Measurements from ENCODE around the gene PLAAT5.
"Not testable (repeated sequence)": the region's sequence is repeated elsewhere in the genome, so short reads cannot be mapped to it uniquely, and the experiment has no call there.

PLAAT5 gene

GRCh38 chr11:63528729-63529278 lies 37.8 kb upstream of the PLAAT5 start:
- DNase-seq (ENCODE audit: low read depth in 1 of 2, low spot score in 1 of 2); H3K27ac ChIP-seq (replicated peaks); H3K4me3 ChIP-seq (replicated peaks; ENCODE audit: insufficient read depth, low read length); H3K27me3 ChIP-seq (ENCODE audit: insufficient read depth, poor library complexity, severe bottlenecking): not testable (repeated sequence)

- H3K27me3 ChIP-seq (ENCODE audit: insufficient read depth, poor library complexity, severe bottlenecking); DNase-seq (ENCODE audit: low read depth in 1 of 2, low spot score in 1 of 2); H3K4me3 ChIP-seq (replicated peaks; ENCODE audit: insufficient read depth, low read length); H3K27ac ChIP-seq (replicated peaks): not testable (repeated sequence)
Measured at GRCh38 chr11:63528156-63528555, 37.2 kb upstream of the PLAAT5 start.

- H3K27me3 ChIP-seq (ENCODE audit: insufficient read depth, poor library complexity, severe bottlenecking), result no peaks in the 10 kb centered on the region
- no peak overlapping the region for H3K4me3 ChIP-seq (replicated peaks; ENCODE audit: insufficient read depth, low read length)
- H3K27ac ChIP-seq (replicated peaks), result no peak overlapping the region
- no peak for TF ChIP-seq SPI1 (IDR thresholded peaks at IDR 0.05; ENCODE audit: borderline replicate concordance, low read depth)
- TF ChIP-seq CTCF (IDR thresholded peaks at IDR 0.05; ENCODE audit: insufficient read depth, low read length), result no peak
- TF ChIP-seq POLR2AphosphoS5 (IDR thresholded peaks at IDR 0.05; ENCODE audit: low read depth), result no peak
- no peak for TF ChIP-seq GABPA (IDR thresholded peaks at IDR 0.05; ENCODE audit: low read depth)
- TF ChIP-seq REST (IDR thresholded peaks at IDR 0.05; ENCODE audit: insufficient replicate concordance, low read depth), result no peak
- no peak for DNase-seq (ENCODE audit: low read depth in 1 of 2, low spot score in 1 of 2)
Measured at GRCh38 chr11:63527667-63528066, 36.7 kb upstream of the PLAAT5 start.

GRCh38 chr11:63523151-63523550 lies 32.2 kb upstream of the PLAAT5 start:
- H3K27me3 ChIP-seq (ENCODE audit: insufficient read depth, poor library complexity, severe bottlenecking), result no peaks in the 10 kb centered on the region
- TF ChIP-seq CTCF (IDR thresholded peaks at IDR 0.05; ENCODE audit: insufficient read depth, low read length), result no peak
- TF ChIP-seq SPI1 (IDR thresholded peaks at IDR 0.05; ENCODE audit: borderline replicate concordance, low read depth), result no peak
- no peak for TF ChIP-seq GABPA (IDR thresholded peaks at IDR 0.05; ENCODE audit: low read depth)
- TF ChIP-seq POLR2AphosphoS5 (IDR thresholded peaks at IDR 0.05; ENCODE audit: low read depth), result no peak
- TF ChIP-seq REST (IDR thresholded peaks at IDR 0.05; ENCODE audit: insufficient replicate concordance, low read depth), result no peak
- DNase-seq (ENCODE audit: low read depth in 1 of 2, low spot score in 1 of 2), result no peak
- no peak overlapping the region for H3K27ac ChIP-seq (replicated peaks)
- H3K4me3 ChIP-seq (replicated peaks; ENCODE audit: insufficient read depth, low read length), result no peak overlapping the region

- no peak for TF ChIP-seq CTCF (IDR thresholded peaks at IDR 0.05; ENCODE audit: insufficient read depth, low read length)
- TF ChIP-seq POLR2AphosphoS5 (IDR thresholded peaks at IDR 0.05; ENCODE audit: low read depth), result no peak
- TF ChIP-seq SPI1 (IDR thresholded peaks at IDR 0.05; ENCODE audit: borderline replicate concordance, low read depth), result no peak
- TF ChIP-seq REST (IDR thresholded peaks at IDR 0.05; ENCODE audit: insufficient replicate concordance, low read depth), result no peak
- no peak for TF ChIP-seq GABPA (IDR thresholded peaks at IDR 0.05; ENCODE audit: low read depth)
- no peak for DNase-seq (ENCODE audit: low read depth in 1 of 2, low spot score in 1 of 2)
- no peak overlapping the region for H3K27ac ChIP-seq (replicated peaks)
Measured at GRCh38 chr11:63521896-63522295, 30.9 kb upstream of the PLAAT5 start.

More at GRCh38 chr11:63521896-63522295, 30.9 kb upstream of the PLAAT5 start:
- no peak overlapping the region for H3K4me3 ChIP-seq (replicated peaks; ENCODE audit: insufficient read depth, low read length)
- no peaks in the 10 kb centered on the region for H3K27me3 ChIP-seq (ENCODE audit: insufficient read depth, poor library complexity, severe bottlenecking)

Data from HL-60 (cell line).